Cardiac muscle cell (in vitro differentiated cells and primary cell): ENCODE measurements around the gene FBLN1. TPM values are rescaled to one million over a fixed set of nuclear protein-coding genes. Genes with fewer than 3 reads are reported as not detected.

Source experiments
- DNase-seq, 2 donors: peaks; one replicate each; pipeline versions ENCODE4 v3.0.0 to v3.0.0-alpha.2; 2010 to 2017; ENCODE audit warnings: low read depth in 1 of 2, low spot score in 1 of 2
- H3K27ac ChIP-seq: fragments of 200-600 bp; sonication (generic); 2 replicates; pipeline ENCODE4 v1.5.1; 2016
- H3K27me3 ChIP-seq: fragments of 200-600 bp; sonication (generic); 2 replicates; pipeline ENCODE4 v1.6.0; 2016; ENCODE audit warnings: control low read depth
- H3K36me3 ChIP-seq: fragments of 200-600 bp; sonication (generic); 2 replicates; pipeline ENCODE4 v1.5.1; 2016; ENCODE audit warnings: control low read depth
- H3K4me1 ChIP-seq: fragments of 200-600 bp; sonication (generic); 2 replicates; pipeline ENCODE4 v1.8.1; 2017; ENCODE audit warnings: low read depth, mild to moderate bottlenecking, mixed run types
- H3K4me3 ChIP-seq: fragments of 200-600 bp; sonication (generic); 2 replicates; pipeline ENCODE4 v1.5.1; 2016; ENCODE audit warnings: mild to moderate bottlenecking
- H3K9me3 ChIP-seq: fragments of 200-600 bp; sonication (generic); 2 replicates; pipeline ENCODE4 v1.5.1; 2017; ENCODE audit warnings: low read depth, mild to moderate bottlenecking, control low read depth
- polyA plus RNA-seq: library from polyadenylated mRNA; unstranded; fragments of >200 nt; fragmentation: Nextera tagmentation; extraction: Ambion mirVana; gene quantifications from 2 replicates; pipeline ENCODE4 v1.2.1, GENCODE V29; 2016
- total RNA-seq: library from RNA; depleted of rRNA; stranded (reverse); fragments of >200 nt; gene quantifications from 2 replicates; pipeline ENCODE4 v1.2.3, GENCODE V29; 2016
- TF ChIP-seq, protein P1 (sequence below): IDR thresholded peaks from 2 replicates; pipeline ENCODE4 v1.5.1; 2012; ENCODE audit warnings: low read depth, mild to moderate bottlenecking, low read length

Gene FBLN1
- total and polyA plus RNA-seq, 2 experiments from 2014 or later, result 53.8 to 55.7 TPM

- Histone ChIP-seq H3K4me3 (no peak overlapping the region), H3K9me3 (no peaks in the 10 kb centered on the region), H3K27ac (no peak overlapping the region), H3K36me3 (no peaks in the 10 kb centered on the region), H3K4me1 (peaks cover 3% of the 10 kb centered on the region), H3K27me3 (no peaks in the 10 kb centered on the region)
- DNase-seq, result peak in 1 of 2 donors; percentile 30
- TF ChIP-seq, protein P1, sequence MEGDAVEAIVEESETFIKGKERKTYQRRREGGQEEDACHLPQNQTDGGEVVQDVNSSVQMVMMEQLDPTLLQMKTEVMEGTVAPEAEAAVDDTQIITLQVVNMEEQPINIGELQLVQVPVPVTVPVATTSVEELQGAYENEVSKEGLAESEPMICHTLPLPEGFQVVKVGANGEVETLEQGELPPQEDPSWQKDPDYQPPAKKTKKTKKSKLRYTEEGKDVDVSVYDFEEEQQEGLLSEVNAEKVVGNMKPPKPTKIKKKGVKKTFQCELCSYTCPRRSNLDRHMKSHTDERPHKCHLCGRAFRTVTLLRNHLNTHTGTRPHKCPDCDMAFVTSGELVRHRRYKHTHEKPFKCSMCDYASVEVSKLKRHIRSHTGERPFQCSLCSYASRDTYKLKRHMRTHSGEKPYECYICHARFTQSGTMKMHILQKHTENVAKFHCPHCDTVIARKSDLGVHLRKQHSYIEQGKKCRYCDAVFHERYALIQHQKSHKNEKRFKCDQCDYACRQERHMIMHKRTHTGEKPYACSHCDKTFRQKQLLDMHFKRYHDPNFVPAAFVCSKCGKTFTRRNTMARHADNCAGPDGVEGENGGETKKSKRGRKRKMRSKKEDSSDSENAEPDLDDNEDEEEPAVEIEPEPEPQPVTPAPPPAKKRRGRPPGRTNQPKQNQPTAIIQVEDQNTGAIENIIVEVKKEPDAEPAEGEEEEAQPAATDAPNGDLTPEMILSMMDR, result no peak
Measured at GRCh38 chr22:45478108-45478771, 24.4 kb upstream of the FBLN1 start.

GRCh38 chr22:45480717-45481116 lies 22.0 kb upstream of the FBLN1 start:
- TF ChIP-seq, protein P1, result no peak

DNA sequence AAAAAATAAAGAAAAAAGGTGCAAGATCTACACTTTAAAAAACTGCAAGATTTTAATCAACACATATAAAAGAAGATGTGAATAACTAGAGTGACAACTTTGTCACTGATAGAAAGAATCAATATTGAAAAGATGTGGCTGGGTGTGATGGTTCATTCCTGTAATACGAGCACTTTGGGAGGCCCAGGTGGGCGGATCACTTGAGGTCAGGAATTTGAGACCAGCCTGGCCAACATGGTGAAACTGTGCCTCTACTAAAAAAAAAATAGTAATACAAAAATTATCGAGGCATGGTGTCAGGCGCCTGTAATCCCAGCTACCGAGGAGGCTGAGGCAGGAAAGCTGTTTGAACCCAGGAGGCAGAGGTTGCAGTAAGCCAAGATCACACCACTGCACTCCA lies 21.0 kb upstream of the FBLN1 start:
- H3K9me3 ChIP-seq, result no peaks in the 10 kb centered on the region
- no peak overlapping the region for H3K27ac ChIP-seq
- H3K4me3 ChIP-seq, result no peak overlapping the region
- no peaks in the 10 kb centered on the region for H3K27me3 ChIP-seq
- TF ChIP-seq, protein P1, result no peak
- DNase-seq, result no peak
- H3K4me1 ChIP-seq, result no peaks in the 10 kb centered on the region
- no peaks in the 10 kb centered on the region for H3K36me3 ChIP-seq

More at GRCh38 chr22:45480717-45481116, 22.0 kb upstream of the FBLN1 start:
- H3K27me3 ChIP-seq, result no peaks in the 10 kb centered on the region
- H3K4me3 ChIP-seq, result no peak overlapping the region
- no peaks in the 10 kb centered on the region for H3K4me1 ChIP-seq
- DNase-seq, result no peak
- no peaks in the 10 kb centered on the region for H3K9me3 ChIP-seq
- H3K27ac ChIP-seq, result no peak overlapping the region
- H3K36me3 ChIP-seq, result no peaks in the 10 kb centered on the region

GRCh38 chr22:45482169-45482568 lies 20.5 kb upstream of the FBLN1 start:
- Histone ChIP-seq H3K36me3 (no peaks in the 10 kb centered on the region), H3K27me3 (no peaks in the 10 kb centered on the region), H3K9me3 (no peaks in the 10 kb centered on the region), H3K27ac (no peak overlapping the region), H3K4me3 (no peak overlapping the region), H3K4me1 (no peaks in the 10 kb centered on the region)
- TF ChIP-seq, protein P1, result no peak
- DNase-seq, result no peak

DNA sequence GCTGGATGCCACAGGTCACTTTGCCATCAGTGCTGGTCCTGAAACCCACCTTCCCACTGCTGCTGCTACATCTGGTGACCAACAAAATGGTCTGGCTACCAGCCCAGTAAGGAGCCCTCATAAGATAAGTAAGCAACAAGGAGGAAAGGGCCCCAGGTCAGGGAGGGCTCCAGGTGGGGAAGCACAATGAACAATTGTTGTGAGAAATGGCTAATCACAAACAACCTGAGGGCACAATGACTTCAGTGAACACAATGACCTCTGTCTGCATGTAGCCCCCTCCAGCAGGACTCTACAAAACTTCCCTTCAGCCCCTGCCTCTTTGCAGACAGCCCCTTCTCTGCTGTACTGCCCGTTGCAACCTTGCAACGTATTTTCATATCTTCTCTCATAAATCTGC lies 19.4 kb upstream of the FBLN1 start:
- Histone ChIP-seq H3K27me3 (no peaks in the 10 kb centered on the region), H3K36me3 (no peaks in the 10 kb centered on the region), H3K27ac (no peak overlapping the region), H3K4me3 (no peak overlapping the region), H3K4me1 (no peaks in the 10 kb centered on the region), H3K9me3 (no peaks in the 10 kb centered on the region)
- TF ChIP-seq, protein P1, result no peak
- no peak for DNase-seq
